Ovary (tissue), 9 donors: ENCODE measurements around the gene AKAP3. TPM values are rescaled to one million over a fixed set of nuclear protein-coding genes. Genes with fewer than 3 reads are reported as not detected.

Experiments
- DNase-seq, 5 donors: peaks; one replicate each; pipeline ENCODE4 v3.0.0-alpha.2; 2019 to 2020
- H3K27ac ChIP-seq, 2 donors: fragments of 200-600 bp; one replicate each; pipeline versions ENCODE4 v1.5.1 to v1.8.0; 2019 to 2022
- H3K27me3 ChIP-seq: fragments of 200-600 bp; one replicate; pipeline ENCODE4 v1.8.0; 2022
- H3K36me3 ChIP-seq: fragments of 200-600 bp; sonication (generic); one replicate; pipeline ENCODE4 v1.5.1; 2019
- H3K4me1 ChIP-seq: one replicate; pipeline ENCODE4 v1.8.1; 2013; ENCODE audit warnings: mild to moderate bottlenecking, moderate library complexity; ENCODE audit not compliant: insufficient read depth
- H3K4me3 ChIP-seq: fragments of 200-600 bp; sonication (generic); one replicate; pipeline ENCODE4 v1.5.1; 2017
- H3K9me3 ChIP-seq, 2 donors: fragments of 200-600 bp in 1 of 2; sonication (generic) in 1 of 2; one replicate each; pipeline versions ENCODE4 v1.5.1 to v1.8.1; 2013 to 2019; ENCODE audit warnings: mild to moderate bottlenecking in 1 of 2, moderate library complexity in 1 of 2
- EP300 ChIP-seq: sonication (generic); formaldehyde crosslinking; IDR thresholded peaks from one replicate; pipeline ENCODE4 v1.6.1; 2017; ENCODE audit warnings: antibody characterized with exemption
- POLR2A ChIP-seq: fragments of 450-650 bp; IDR thresholded peaks from one replicate; pipeline ENCODE4 v1.6.1; 2017; ENCODE audit warnings: antibody characterized with exemption, mild to moderate bottlenecking, moderate library complexity
- WGBS, 3 donors: extraction: QIAGEN DNeasy Blood & Tissue Kit in 1 of 3; methylation state at CpG; one replicate each; pipeline versions ENCODE4 v1.1.5 to v1.1.7; 2013 to 2017; 5-methylcytosine and 5-hydroxymethylcytosine counted together
- intact Hi-C, 4 donors: fragments of 100-400 bp; cut with DNase I; formaldehyde crosslinking; loops; one replicate each; pipeline versions ENCODE4 v1.11.0 to v1.15.1; 2022 to 2023
- polyA plus RNA-seq, 2 donors: library from polyadenylated mRNA; stranded (reverse); fragments of 200-250 nt in 1 of 2; fragments of 350-450 nt in 1 of 2; fragmentation: Illumina TruSeq in 1 of 2; extraction: RNeasy Lipid Tissue Mini Kit (QIAGEN cat#74804) in 1 of 2; gene quantifications; one replicate each; pipeline ENCODE4 v1.2.3, GENCODE V29; 2013 to 2014
- total RNA-seq, 7 donors: library from RNA; depleted of rRNA in 2 of 7; stranded (reverse); fragments of >200 nt in 2 of 7; fragmentation: NEBNext Ultra II Directional in 3 of 7; extraction: Animal tissue kit (Norgen Biotek cat#: 25700) in 3 of 7; gene quantifications; one replicate each; pipeline versions ENCODE4 v1.1.0 to v1.2.4, GENCODE V29; 2016 to 2023
- TF ChIP-seq, protein P1 (sequence below), 3 donors: fragments of 450-650 bp in 2 of 3; fragments of 200-600 bp in 1 of 3; IDR thresholded peaks; one replicate each; pipeline versions ENCODE4 v1.5.1 to v1.8.0; 2016 to 2022; ENCODE audit warnings: antibody characterized with exemption in 3 of 3, mild to moderate bottlenecking in 1 of 3
- donor health status: DM: no; HTN: no; CAD: no; lungs with moderate emphysema.
- donor health status: DM: no; HTN: no; CAD: no.
- donor health status: Bipolar disorder and iron deficiency.
- donor health status: DM: yes; HTN: yes; CAD: no.
- donor health status: DM: no; HTN: no; CAD: no.
- donor health status: DM: yes; HTN: yes; CAD: no.

The AKAP3 gene
- total and polyA plus RNA-seq, 9 donors = 0.24 to 2.7 (median 1.6) TPM

DNA sequence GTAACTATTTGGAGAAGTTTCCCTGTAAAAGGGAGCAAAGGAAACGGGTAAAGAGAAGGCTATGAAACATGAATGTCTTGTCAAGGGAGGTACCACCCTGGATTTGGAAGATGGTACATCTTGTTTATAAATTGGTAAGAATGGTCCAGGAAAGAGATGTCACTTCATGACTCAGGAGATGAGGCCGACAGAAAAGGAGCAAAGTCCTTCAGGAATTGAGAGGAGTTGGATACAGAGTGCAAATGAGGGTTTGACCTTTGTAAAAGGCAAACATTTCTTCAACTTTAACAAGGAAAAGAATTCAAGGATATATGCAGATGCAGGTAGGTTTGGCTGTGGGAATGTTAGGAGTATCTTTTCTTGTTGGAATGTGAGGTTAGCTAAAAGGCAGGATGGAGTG lies 30.9 kb upstream of the AKAP3 start:
- Histone ChIP-seq H3K9me3 (no peaks in the 10 kb centered on the region), H3K36me3 (no peaks in the 10 kb centered on the region), H3K4me3 (no peak overlapping the region), H3K27ac (no peak overlapping the region), H3K4me1 (no peaks in the 10 kb centered on the region), H3K27me3 (no peaks in the 10 kb centered on the region)
- WGBS, 3 donors = 85 to 95% (median 88%) methylated on average over 2 of the region's 2 CpGs
- DNase-seq = no peak
- no peak for TF ChIP-seq EP300
- TF ChIP-seq, protein P1, sequence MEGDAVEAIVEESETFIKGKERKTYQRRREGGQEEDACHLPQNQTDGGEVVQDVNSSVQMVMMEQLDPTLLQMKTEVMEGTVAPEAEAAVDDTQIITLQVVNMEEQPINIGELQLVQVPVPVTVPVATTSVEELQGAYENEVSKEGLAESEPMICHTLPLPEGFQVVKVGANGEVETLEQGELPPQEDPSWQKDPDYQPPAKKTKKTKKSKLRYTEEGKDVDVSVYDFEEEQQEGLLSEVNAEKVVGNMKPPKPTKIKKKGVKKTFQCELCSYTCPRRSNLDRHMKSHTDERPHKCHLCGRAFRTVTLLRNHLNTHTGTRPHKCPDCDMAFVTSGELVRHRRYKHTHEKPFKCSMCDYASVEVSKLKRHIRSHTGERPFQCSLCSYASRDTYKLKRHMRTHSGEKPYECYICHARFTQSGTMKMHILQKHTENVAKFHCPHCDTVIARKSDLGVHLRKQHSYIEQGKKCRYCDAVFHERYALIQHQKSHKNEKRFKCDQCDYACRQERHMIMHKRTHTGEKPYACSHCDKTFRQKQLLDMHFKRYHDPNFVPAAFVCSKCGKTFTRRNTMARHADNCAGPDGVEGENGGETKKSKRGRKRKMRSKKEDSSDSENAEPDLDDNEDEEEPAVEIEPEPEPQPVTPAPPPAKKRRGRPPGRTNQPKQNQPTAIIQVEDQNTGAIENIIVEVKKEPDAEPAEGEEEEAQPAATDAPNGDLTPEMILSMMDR (IDR thresholded peaks at IDR 0.05) = no peak
- TF ChIP-seq POLR2A = no peak
- intact Hi-C loops = no loop called here

DNA sequence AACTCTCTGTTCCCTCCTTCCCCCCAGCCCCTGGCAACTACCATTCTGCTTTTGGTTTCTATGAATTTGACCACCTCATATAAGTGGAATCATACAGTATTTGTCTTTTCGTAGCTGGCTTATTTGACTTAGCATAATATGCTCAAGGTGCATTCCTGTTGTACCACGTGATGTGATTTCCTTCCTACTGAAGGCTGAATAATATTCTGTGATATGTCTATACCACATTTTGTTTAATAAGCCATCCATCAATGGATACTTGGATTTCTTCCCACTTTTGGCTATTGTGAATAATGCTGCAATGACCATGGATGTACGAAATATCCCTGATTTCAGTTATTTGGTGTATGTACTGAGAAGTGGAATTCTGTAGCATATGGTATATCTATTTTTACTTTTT lies 16.4 kb upstream of the AKAP3 start:
- Histone ChIP-seq H3K4me3 (no peak overlapping the region), H3K9me3 (no peaks in the 10 kb centered on the region), H3K27ac (no peak overlapping the region), H3K27me3 (no peaks in the 10 kb centered on the region), H3K36me3 (no peaks in the 10 kb centered on the region), H3K4me1 (no peaks in the 10 kb centered on the region)
- no peak for DNase-seq
- 89 to 94% (median 94%) methylated on average over 3 of the region's 3 CpGs for WGBS, 3 donors
- intact Hi-C loops = no loop called here
- no peak for TF ChIP-seq POLR2A
- no peak for TF ChIP-seq EP300
- TF ChIP-seq, protein P1 (IDR thresholded peaks at IDR 0.05) = no peak

DNA sequence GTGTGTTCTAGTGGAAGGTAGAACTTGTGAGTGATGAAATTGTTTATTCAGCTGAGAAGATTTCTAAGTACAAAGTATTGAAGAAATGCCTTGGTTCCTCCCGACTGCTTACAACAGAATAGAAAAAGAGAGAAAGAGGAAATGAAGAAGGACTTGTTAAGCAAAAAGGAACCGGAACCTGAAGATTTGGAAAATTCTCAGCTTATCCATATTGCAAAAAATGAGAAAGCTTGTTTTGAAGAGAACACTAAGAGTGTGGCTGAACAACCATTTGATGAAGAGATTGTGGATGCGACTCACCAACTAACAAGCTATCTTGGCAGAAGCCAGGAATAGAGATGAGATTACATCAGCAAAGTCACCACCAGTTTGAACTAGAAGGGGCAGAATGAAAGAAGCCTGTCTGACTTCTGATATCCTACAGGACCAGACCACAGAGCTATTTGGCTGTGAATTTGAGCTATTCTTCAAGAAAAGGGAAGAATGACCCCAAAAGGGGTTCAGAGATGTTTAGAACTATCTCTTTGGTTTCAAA lies 15.2 kb upstream of the AKAP3 start:
- DNase-seq = no peak
- Histone ChIP-seq H3K4me3 (no peak overlapping the region), H3K27ac (no peak overlapping the region), H3K4me1 (no peaks in the 10 kb centered on the region), H3K36me3 (no peaks in the 10 kb centered on the region), H3K27me3 (no peaks in the 10 kb centered on the region), H3K9me3 (no peaks in the 10 kb centered on the region)
- TF ChIP-seq, protein P1 (IDR thresholded peaks at IDR 0.05) = no peak
- no peak for TF ChIP-seq EP300
- TF ChIP-seq POLR2A = no peak
- WGBS, 3 donors = 56 to 92% (median 80%) methylated on average over 3 of the region's 3 CpGs
- intact Hi-C loops = no loop called here

DNA sequence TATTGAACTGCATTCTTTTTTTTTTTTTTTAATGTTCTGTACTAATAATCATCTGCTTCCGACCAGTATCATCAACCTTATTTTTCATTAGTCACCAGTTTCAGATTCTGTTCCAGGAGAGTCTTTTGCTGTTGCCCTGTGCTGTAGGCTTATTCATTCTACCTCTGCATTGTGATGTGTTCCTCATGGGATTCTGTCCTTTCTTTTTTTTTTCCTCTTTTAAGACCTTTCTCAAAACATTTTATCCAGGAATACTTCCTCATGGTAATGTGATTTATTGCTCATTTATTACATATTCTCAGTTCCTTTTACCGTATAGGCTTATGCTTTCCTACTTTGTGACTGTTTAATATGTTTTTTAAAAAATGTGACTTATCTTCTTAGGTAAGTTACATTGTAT lies 4.8 kb upstream of the AKAP3 start:
- DNase-seq = no peak
- no peak overlapping the region for H3K27ac ChIP-seq
- 58 to 65% (median 64%) methylated on average over 2 of the region's 2 CpGs for WGBS, 3 donors
- no peaks in the 10 kb centered on the region for H3K9me3 ChIP-seq
- intact Hi-C loops = no loop called here
- TF ChIP-seq, protein P1 (IDR thresholded peaks at IDR 0.05) = no peak
- no peak for TF ChIP-seq EP300
- no peak for TF ChIP-seq POLR2A
- H3K4me1 ChIP-seq = peaks cover 4% of the 10 kb centered on the region
- H3K36me3 ChIP-seq = no peaks in the 10 kb centered on the region
- no peaks in the 10 kb centered on the region for H3K27me3 ChIP-seq
- no peak overlapping the region for H3K4me3 ChIP-seq
